ENCODE data around the gene THSD7A. TPM values are rescaled to one million over a fixed set of nuclear protein-coding genes. Genes with fewer than 3 reads are reported as not detected.

THSD7A gene
- total RNA-seq, 1 experiment from 2014 or later = 0.68 TPM

- H3K4me3 Mint-ChIP-seq = no peak overlapping the region
- ChIA-PET POLR2A (no interaction called here), CTCF (no interaction called here)
- ATAC-seq (no peak), DNase-seq (ENCODE audit: low spot score) (no peak)
- H3K27me3 Mint-ChIP-seq (ENCODE audit: low read depth) = no peaks in the 10 kb centered on the region
- H3K9me3 Mint-ChIP-seq = no peaks in the 10 kb centered on the region
- TF ChIP-seq ZNF232 (CRISPR knock-in tag; IDR thresholded peaks at IDR 0.05) (no peak), ZNF671 (CRISPR knock-in tag; IDR thresholded peaks at IDR 0.05) (no peak), HMGA2 (CRISPR knock-in tag; IDR thresholded peaks at IDR 0.05) (no peak), IRF1 (CRISPR knock-in tag; IDR thresholded peaks at IDR 0.05) (no peak), ZNF532 (CRISPR knock-in tag; IDR thresholded peaks at IDR 0.05; ENCODE audit: borderline replicate concordance) (no peak), GABPB1 (CRISPR knock-in tag; IDR thresholded peaks at IDR 0.05) (no peak), CREB1 (CRISPR knock-in tag; IDR thresholded peaks at IDR 0.05) (no peak), EMX1 (CRISPR knock-in tag; IDR thresholded peaks at IDR 0.05) (no peak), GRHL2 (CRISPR knock-in tag; IDR thresholded peaks at IDR 0.05; ENCODE audit: insufficient replicate concordance, severe bottlenecking) (no peak), USF1 (CRISPR knock-in tag; IDR thresholded peaks at IDR 0.05) (no peak), ZMAT4 (CRISPR knock-in tag; IDR thresholded peaks at IDR 0.05) (no peak), ZNF219 (CRISPR knock-in tag; IDR thresholded peaks at IDR 0.05; ENCODE audit: borderline replicate concordance) (no peak), ETV6 (CRISPR knock-in tag; IDR thresholded peaks at IDR 0.05) (no peak), ZBTB21 (CRISPR knock-in tag; IDR thresholded peaks at IDR 0.05; ENCODE audit: borderline replicate concordance) (no peak), E2F4 (CRISPR knock-in tag; IDR thresholded peaks at IDR 0.05; ENCODE audit: borderline replicate concordance, low read depth) (no peak), GTF2I (CRISPR knock-in tag; conservative IDR thresholded peaks at IDR 0.05) (no peak), USF2 (CRISPR knock-in tag; IDR thresholded peaks at IDR 0.05) (no peak), IRF2 (CRISPR knock-in tag; IDR thresholded peaks at IDR 0.05; ENCODE audit: borderline replicate concordance, low read depth) (no peak), TEAD4 (CRISPR knock-in tag; IDR thresholded peaks at IDR 0.05) (no peak), KAT7 (CRISPR knock-in tag; IDR thresholded peaks at IDR 0.05; ENCODE audit: borderline replicate concordance) (no peak)
- peaks cover 13% of the 10 kb centered on the region for H3K4me1 Mint-ChIP-seq
- H3K36me3 Mint-ChIP-seq = no peaks in the 10 kb centered on the region
- no peak overlapping the region for H3K27ac Mint-ChIP-seq
Measured at GRCh38 chr7:11638011-11638774, 193.8 kb downstream of the THSD7A start.
